A673 (cell line): ENCODE results near the gene ANKRD44. TPM values are rescaled to one million over a fixed set of nuclear protein-coding genes. Genes with fewer than 3 reads are reported as not detected.

ENCODE experiments used
- BruUV-seq: library from RNA; stranded (reverse); fragments of 400-500 nt; replicated peaks from 2 replicates; lab custom pipeline; 2021; lab: Mats Ljungman, UMichigan
- CTCF ChIA-PET: fragments of 300-600 bp; sonication (Branson Sonifier 250); formaldehyde crosslinking; loops from one replicate; lab custom pipeline; 2022; ENCODE audit warnings: antibody characterized with exemption; lab: Charles Lee
- POLR2A ChIA-PET: fragments of 300-600 bp; sonication (Branson Sonifier 250); formaldehyde crosslinking; loops from one replicate; lab custom pipeline; 2022; ENCODE audit warnings: antibody characterized with exemption; ENCODE audit not compliant: low non-redundant PET; lab: Charles Lee
- DNase-seq: peaks from one replicate; pipeline ENCODE4 v3.0.0-alpha.2; 2015; ENCODE audit warnings: low spot score
- H3K27ac ChIP-seq: fragments of 200-600 bp; sonication (generic); 2 replicates; pipeline ENCODE4 v1.5.1; 2016; ENCODE audit warnings: mixed run types, low read depth, mild to moderate bottlenecking, mixed read lengths, antibody characterized with exemption, low read length; ENCODE audit not compliant: poor library complexity, severe bottlenecking
- H3K27me3 ChIP-seq: fragments of 200-600 bp; sonication (generic); replicated peaks from 2 replicates; pipeline ENCODE4 v1.6.1; 2017; ENCODE audit warnings: mixed run types, low read depth, mild to moderate bottlenecking, mixed read lengths, antibody characterized with exemption, low read length; ENCODE audit not compliant: insufficient read depth, poor library complexity
- H3K36me3 ChIP-seq: fragments of 200-600 bp; sonication (generic); 2 replicates; pipeline ENCODE4 v1.6.1; 2016; ENCODE audit warnings: mixed run types, mild to moderate bottlenecking, mixed read lengths, antibody characterized with exemption, low read length; ENCODE audit not compliant: insufficient read depth, poor library complexity, severe bottlenecking
- H3K4me1 ChIP-seq: fragments of 200-600 bp; sonication (generic); 2 replicates; pipeline ENCODE4 v1.6.1; 2017; ENCODE audit warnings: mixed run types, mild to moderate bottlenecking, mixed read lengths, antibody characterized with exemption, low read length; ENCODE audit not compliant: insufficient read depth, poor library complexity, severe bottlenecking
- H3K4me3 ChIP-seq: fragments of 200-600 bp; sonication (generic); 2 replicates; pipeline ENCODE4 v1.5.1; 2016; ENCODE audit warnings: low read depth, mixed run types, mild to moderate bottlenecking, mixed read lengths, low read length; ENCODE audit not compliant: poor library complexity, severe bottlenecking
- H3K9me3 ChIP-seq: fragments of 200-600 bp; sonication (generic); 2 replicates; pipeline ENCODE4 v1.6.1; 2016; ENCODE audit warnings: mixed run types, low read depth, mild to moderate bottlenecking, mixed read lengths, antibody characterized with exemption, low read length; ENCODE audit not compliant: poor library complexity, severe bottlenecking
- CTCF ChIP-seq: fragments of 300-800, 200-600 bp; sonication (generic); conservative IDR thresholded peaks from 2 replicates; pipeline ENCODE4 v1.5.1; 2017; ENCODE audit warnings: low read depth, mild to moderate bottlenecking, antibody characterized with exemption, low read length, moderate library complexity, mixed read lengths
- EZH2 ChIP-seq: fragments of 200-600 bp; sonication (generic); IDR thresholded peaks from 2 replicates; pipeline ENCODE4 v1.6.1; 2017; ENCODE audit warnings: borderline replicate concordance, low read depth, mild to moderate bottlenecking, mixed read lengths, antibody characterized with exemption, low read length; ENCODE audit not compliant: poor library complexity, severe bottlenecking
- intact Hi-C: fragments of 100-400 bp; cut with micrococcal nuclease; formaldehyde crosslinking; loops from one replicate; pipeline ENCODE4 v1.10.0; 2022; ENCODE audit not compliant: unreplicated experiment
- total RNA-seq: library from RNA; stranded (reverse); gene quantifications from 2 replicates; pipeline ENCODE4 v1.2.3, GENCODE V29; 2021

Gene ANKRD44
- total RNA-seq, 1 experiment from 2014 or later = 17.0 TPM

- Histone ChIP-seq H3K4me1 (no peaks in the 10 kb centered on the region), H3K27ac (no peak overlapping the region), H3K4me3 (no peak overlapping the region), H3K9me3 (no peaks in the 10 kb centered on the region), H3K27me3 (no peaks in the 10 kb centered on the region), H3K36me3 (no peaks in the 10 kb centered on the region)
- TF ChIP-seq CTCF (no peak), EZH2 (no peak)
- ChIA-PET CTCF (no interaction called here), POLR2A (no interaction called here)
- intact Hi-C loops = no loop called here
- BruUV-seq = no TSS peak
- DNase-seq = no peak
These were observed 277.4 kb downstream of the ANKRD44 start for GRCh38 chr2:197033222-197033621.

DNA sequence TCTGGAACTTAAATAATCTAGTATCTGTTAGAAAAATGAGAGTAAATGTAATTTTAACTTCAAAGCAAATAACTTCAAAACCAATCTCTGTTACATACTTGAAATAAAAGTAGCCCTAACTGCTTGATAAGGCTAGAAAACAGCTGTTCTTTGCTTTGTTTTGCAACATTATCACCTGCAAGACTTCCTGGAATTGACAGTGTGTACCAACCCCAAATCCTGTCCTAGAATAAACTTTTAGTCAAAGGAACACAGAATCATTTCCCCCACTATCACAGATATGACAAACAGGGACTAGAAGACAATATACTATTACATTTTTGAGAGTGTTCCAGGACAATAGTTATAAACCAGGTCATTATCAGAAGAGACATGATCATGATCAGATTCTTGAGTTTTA is 278.8 kb downstream of the ANKRD44 start:
- H3K27me3 ChIP-seq = no peaks in the 10 kb centered on the region
- BruUV-seq = no TSS peak
- TF ChIP-seq EZH2 (no peak), CTCF (no peak)
- H3K4me3 ChIP-seq = no peak overlapping the region
- H3K9me3 ChIP-seq = no peaks in the 10 kb centered on the region
- ChIA-PET POLR2A (no interaction called here), CTCF (no interaction called here)
- no peaks in the 10 kb centered on the region for H3K36me3 ChIP-seq
- no peaks in the 10 kb centered on the region for H3K4me1 ChIP-seq
- intact Hi-C loops = no loop called here
- DNase-seq = no peak
- no peak overlapping the region for H3K27ac ChIP-seq

DNA sequence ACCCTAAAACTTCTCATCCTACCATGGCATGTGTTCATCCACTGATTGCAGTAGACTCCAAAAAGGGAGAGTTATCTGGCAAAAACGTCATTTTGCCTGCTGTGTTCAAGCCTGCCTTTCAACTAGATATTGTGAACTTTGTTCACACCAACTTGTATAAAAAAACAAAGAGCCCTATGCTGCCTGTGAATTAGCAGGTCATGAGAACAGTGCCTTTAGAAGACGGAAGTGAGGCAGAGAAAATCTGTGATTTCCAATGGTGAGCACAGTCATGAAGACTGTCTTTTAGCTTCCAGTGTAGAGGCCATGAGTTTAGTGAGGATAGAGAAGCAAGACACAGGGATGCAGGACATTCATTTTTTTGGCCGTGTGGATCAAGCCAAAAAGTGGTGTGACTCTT is 280.5 kb downstream of the ANKRD44 start:
- no TSS peak for BruUV-seq
- H3K27ac ChIP-seq = no peak overlapping the region
- H3K36me3 ChIP-seq = no peaks in the 10 kb centered on the region
- CTCF ChIA-PET = no interaction called here
- no peaks in the 10 kb centered on the region for H3K4me1 ChIP-seq
- POLR2A ChIA-PET = no interaction called here
- no peak for TF ChIP-seq EZH2
- TF ChIP-seq CTCF = no peak
- intact Hi-C loops = no loop called here
- no peak overlapping the region for H3K4me3 ChIP-seq
- H3K9me3 ChIP-seq = no peaks in the 10 kb centered on the region
- no peaks in the 10 kb centered on the region for H3K27me3 ChIP-seq
- no peak for DNase-seq
